HG03520 (cell line): Measurements from ENCODE around the gene TXNDC8.
"Not testable (repeated sequence)": the region's sequence is repeated elsewhere in the genome, so short reads cannot be mapped to it uniquely, and the experiment has no call there.

Experiments
- ATAC-seq: cut with Tn5 transposase; IDR thresholded peaks from one replicate; pipeline ENCODE4 v1.9.1; 2021; ENCODE audit warnings: mild to moderate bottlenecking, moderate library complexity; ENCODE audit not compliant: unreplicated experiment

The TXNDC8 gene

DNA sequence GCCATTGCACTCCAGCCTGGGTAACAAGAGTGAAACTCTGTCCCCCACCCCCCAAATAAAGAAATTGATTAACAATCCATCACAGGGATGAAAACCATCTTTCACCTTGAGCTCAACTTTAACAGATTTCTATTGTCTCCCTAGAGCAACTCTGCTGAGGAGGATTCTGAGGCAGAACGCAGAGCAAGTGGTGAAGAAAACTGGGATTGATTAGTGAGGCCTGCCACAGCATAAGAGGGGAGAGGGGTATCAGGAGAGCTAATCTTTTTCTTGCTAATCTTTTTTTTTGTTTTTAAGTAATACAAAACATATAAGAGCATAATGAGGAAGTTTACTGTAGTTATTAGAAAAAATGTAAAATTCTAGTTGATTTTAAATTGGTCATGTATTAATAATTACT, 8.9 kb downstream of the TXNDC8 start:
- no peak for ATAC-seq

DNA sequence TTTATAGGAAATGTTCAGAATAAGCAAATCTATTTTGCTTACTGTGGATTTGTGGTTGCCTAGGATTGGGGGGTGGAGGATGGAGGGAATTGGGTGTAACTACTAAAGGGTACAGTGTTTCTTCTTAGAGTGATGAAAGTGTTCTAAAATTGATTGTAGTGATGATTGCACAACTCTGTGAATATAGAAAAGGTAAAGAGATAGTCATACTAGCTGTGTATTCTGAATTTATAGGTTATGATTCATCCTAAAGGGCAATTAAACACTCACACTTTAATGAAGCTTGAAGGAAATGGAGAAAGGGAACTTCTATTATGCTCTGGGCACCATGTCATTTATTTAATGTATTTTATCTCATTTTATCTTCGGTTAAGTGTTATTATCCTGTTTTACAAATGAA, 9.9 kb downstream of the TXNDC8 start:
- no peak for ATAC-seq

- no peak for ATAC-seq
Observed at GRCh38 chr9:110323818-110324217, 13.8 kb downstream of the TXNDC8 start.

DNA sequence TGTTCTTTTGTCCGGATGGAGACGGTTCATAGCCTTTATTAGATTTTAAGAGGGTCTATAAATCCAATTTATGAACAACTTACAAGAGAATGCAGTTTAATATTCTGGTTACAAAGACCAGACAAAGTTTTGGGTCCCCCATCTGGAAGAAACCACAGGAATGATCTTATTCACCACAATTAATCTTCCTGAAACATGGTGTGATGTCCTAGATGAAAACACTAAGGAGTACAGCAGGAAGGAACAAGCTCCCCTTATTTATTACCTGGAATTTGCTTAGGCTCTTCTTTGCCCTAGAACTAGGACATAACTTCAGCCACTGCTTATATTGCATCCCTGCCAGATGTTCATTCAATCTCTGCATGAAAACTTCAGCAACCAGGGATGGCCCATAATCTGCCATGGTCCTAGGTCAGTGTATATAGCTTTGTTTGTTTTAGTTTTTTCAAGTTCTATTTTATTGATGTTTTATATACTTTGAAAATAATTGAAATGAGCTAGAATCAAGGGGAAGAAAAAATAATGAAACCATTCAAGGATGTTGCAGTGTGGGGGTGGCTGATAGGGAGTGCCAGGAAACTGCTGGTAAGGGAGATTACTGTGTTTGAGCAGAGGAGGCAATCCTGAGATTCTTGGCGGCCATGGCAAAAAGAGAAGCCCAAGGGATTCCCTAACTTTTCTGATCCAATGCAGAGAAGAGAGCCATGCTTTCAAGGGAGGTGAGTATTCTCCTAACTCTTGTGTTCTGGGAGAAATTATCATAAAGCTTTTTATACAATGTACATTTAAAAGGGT, 16.8 kb downstream of the TXNDC8 start:
- ATAC-seq: no peak

DNA sequence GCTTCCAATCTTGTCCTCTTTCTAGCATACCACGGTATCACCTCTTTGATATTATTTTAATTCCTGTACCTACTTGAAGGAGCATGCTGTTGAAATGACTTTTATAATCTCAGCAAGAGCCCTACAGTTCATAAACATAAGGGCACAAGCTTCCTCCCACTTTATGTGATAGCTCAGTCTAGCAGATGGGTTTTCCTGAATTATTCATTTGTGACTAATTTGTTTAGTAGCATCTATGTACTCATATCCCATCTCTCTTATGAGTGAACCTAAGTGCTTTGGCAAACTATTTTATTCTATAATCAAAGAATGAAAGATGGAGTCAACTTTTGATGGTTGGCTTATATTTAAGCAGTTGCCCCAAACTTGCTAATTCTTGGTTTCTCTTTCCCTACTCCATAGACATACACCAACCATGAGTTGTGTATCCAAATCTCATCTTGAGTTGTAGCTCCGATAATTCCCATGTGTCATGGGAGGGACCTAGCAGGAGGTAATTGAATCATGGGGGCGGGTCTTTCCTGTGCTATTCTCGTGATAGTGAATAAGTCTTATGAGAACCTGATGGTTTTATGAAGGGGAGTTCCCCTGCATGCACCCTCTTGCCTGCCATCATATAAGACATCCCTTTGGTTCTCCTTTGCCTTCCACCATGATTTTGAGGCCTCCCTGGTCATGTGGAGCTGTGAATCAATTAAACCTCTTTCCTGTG, 17.7 kb downstream of the TXNDC8 start:
- no peak for ATAC-seq

GRCh38 chr9:110317911-110318310, 19.8 kb downstream of the TXNDC8 start:
- ATAC-seq: no peak

- peak; percentile 98 for ATAC-seq
Observed at GRCh38 chr9:110316261-110317075, 21.2 kb downstream of the TXNDC8 start.

DNA sequence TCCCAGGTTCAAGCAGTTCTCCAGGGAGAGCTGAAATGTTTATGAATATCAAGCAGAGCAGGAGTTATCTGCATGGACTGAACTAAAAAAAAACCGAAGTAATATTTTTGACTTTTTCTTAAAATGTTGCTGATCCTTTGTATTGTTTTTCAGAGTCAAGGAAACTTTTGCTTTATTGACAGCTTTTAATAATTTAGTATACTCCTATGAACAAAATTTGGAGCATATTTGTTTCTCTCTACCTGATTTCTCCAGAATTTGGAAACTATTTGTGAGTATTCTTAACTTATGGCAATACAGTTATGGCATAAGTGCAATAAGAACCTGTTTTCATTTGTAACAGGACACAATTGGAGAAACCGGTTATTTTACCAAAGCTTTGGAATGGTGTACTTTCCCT, 25.7 kb downstream of the TXNDC8 start:
- not testable (repeated sequence) for ATAC-seq

DNA sequence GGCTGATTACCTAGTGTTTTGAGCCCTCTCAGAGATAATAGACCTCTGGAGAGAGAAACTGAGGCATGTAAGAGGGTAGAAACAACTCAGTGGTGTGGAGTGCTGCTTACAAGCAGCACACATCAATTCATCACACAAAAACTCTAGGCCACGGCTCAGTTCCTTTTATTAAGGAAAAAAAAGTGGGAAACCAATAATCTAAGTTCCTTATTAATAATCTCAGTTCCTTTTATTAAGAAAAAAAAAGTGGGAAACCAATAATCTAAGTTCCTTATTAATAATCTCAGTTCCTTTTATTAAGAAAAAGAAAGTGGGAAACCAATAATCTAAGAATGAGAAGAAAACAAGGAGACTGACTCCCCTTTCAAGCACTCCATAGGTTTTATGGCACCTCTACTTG, 28.0 kb downstream of the TXNDC8 start:
- ATAC-seq: no peak

- no peak for ATAC-seq
Observed at GRCh38 chr9:110308633-110309038, 29.0 kb downstream of the TXNDC8 start.

DNA sequence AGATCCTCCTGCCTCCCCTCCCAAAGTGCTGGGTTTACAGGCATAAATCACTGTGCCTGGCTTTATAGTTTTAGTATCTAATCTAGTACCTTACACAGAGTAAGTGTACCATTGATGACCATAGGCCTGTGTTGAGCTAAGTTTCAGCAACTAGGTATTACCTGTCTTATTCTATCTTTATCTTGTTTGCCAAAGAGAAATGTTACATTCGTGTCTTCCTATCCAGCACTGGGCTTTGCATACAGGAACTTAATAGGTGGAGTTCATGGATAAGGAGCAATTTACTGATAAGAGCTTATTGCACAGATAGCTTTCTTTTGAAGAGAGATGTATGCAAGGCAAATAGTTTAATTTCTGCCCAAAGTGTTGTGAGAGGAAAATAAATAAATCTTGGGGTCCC, 30.5 kb downstream of the TXNDC8 start:
- no peak for ATAC-seq

DNA sequence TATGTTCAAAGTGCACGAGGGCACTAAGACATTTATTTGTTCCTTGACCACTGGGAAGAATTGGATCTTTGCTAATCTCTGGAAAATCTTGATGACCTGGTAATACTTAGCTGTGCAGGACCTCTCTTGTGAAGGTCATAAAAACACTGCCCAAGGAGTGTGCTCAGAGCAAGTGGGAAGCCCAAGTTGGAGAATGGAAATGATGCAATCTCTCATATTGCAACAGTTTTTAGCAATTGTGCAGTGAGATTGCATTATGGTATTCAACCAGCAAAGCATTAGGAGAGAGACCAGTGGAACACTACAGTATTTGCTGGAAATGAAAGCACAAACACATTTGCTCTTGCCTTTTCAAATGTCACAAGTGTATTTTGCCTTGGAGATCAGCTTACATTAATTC, 34.5 kb downstream of the TXNDC8 start:
- ATAC-seq: no peak

DNA sequence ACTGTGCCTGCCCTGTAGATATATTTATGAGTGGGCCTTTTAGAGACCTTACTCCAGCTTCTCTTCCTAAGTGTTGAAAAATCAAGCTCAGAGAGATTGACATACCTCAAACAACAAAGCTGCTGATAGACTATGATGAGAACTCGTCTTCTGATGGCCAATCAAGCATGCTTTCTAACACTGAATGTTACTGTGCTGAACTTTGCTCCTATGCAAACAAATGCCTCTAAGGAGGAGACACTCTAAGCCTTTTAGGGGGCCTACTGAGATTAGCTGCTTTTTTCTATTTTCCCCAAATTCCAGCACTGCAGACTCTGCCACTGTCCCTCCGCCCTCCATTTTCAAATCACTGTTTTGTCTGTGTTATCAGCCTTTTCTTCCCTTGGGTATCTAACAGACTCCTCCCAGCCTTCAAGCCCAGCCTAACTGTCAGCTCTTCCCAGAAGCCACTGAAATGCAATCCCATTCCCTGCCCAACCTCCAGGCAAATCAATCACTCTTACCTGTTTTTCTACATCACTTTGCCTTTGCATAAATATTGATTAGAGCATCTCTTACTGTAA, 39.5 kb downstream of the TXNDC8 start:
- no peak for ATAC-seq

GRCh38 chr9:110293248-110293647, 44.4 kb downstream of the TXNDC8 start:
- ATAC-seq: no peak

DNA sequence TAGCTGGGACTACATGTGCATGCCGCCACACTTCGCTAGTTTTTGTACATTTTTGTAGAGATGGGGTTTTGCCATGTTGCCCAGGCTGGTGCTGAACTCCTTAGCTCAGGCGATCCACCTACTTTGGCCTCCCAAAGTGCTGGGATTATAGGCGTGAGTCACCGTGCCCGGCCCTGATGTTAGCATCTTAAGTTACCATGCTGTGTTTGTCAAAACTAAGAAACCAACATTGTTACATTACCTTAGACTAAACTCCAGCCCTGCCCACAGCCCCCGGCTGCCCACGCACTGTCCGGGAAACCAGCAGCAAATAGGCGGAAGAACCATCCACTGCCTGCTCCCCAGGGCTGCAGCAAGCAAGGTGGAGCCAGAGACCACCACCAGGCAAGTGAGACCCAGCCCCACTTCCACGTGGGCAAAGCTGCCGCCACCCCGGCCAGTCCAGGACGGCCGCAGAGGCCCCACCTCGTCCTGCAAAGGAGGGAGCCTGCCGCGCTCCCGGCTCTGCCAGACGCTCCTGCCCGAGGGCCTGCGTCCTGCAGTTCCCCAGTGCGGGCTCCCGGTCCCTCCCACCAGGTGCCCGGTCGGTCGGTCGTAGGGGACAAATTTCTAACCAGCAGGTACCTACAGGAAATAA, 45.6 kb downstream of the TXNDC8 start:
- ATAC-seq: no peak

DNA sequence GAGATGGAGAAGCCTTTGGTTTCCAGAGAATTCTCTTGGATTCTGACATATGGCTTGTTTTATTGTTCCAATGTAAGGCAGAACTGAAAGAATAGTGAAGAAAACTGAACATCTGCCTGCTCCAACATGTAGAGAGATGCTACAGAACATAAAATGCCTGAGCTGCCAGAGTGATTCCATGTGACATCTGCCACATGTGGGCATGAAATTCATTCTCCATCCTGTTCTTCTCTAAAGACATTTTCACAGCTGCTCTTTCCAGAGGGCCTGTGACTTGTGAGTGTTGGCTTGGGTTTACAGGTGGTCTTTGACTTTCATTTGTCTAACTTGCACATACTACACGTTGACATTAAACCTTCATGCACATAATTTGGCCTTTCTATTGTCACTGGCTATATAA, 47.7 kb downstream of the TXNDC8 start:
- ATAC-seq: no peak

DNA sequence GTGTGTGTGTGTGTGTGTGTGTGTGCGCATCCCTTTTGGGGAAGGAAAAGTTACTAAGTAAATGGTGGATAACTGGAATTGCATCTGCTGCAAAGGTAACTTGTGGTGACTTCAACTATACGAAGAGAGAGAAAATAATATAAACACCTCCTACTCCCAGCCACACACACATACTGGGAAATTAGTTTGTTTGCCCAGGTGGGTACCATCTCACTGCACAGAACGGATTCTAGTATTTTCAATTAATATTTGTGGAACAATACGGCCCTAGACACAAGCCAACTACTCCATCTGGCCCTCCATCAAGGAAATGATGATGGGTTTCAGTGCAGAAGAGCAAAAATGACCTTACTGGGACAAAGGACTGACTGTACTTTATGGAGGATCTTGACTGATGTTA, 49.2 kb downstream of the TXNDC8 start:
- ATAC-seq: no peak

GRCh38 chr9:110287289-110287680, 50.4 kb downstream of the TXNDC8 start:
- ATAC-seq: no peak

- no peak for ATAC-seq
Observed at GRCh38 chr9:110284211-110284844, 53.3 kb downstream of the TXNDC8 start.

DNA sequence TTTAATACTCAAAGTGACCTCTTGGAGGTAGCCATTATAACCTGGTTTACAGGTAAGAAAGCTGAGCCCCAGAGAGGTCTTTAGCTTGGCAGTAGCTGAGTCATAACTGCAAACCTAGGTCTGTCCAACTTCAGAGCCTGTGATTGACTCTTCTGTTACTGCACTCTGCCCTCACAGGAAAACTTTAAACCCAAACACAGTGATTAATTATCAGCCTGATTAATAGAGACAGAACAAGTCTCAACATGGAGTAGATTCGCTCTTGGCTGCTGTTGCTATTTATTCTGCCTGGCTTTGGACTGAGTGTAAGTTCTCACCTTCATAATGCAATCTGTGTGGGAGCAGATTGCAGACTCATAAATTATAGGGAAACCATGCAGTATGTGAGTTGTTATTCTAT, 53.9 kb downstream of the TXNDC8 start:
- no peak for ATAC-seq

GRCh38 chr9:110282739-110283081, 55.0 kb downstream of the TXNDC8 start:
- ATAC-seq: no peak
